Activated CD4-positive, alpha-beta T cell treated with anti-CD3 and anti-CD28 coated beads, Interleukin-2, amount 50 U/mL, for 16 hours (primary cell): ENCODE results near the gene ITPR1.

Experiments used
- DNase-seq: peaks from one replicate; pipeline ENCODE4 v3.0.0-alpha.2; 2020

Gene ITPR1

GRCh38 chr3:4492208-4493013 lies 737 bp upstream of the ITPR1 start:
- peak; percentile 41 for DNase-seq

- DNase-seq, result peak; percentile 13
Observed at GRCh38 chr3:4493941-4494894, 1.1 kb downstream of the ITPR1 start.

- peak; percentile 18 for DNase-seq
Observed at GRCh38 chr3:4494895-4495264, 1.7 kb downstream of the ITPR1 start.

- no peak for DNase-seq
Observed at GRCh38 chr3:4495294-4496086, 2.3 kb downstream of the ITPR1 start.

- DNase-seq, result peak; percentile 23
Observed at GRCh38 chr3:4496087-4496452, 2.9 kb downstream of the ITPR1 start.

- DNase-seq, result no peak
Observed at GRCh38 chr3:4497005-4497692, 4.0 kb downstream of the ITPR1 start.

- DNase-seq, result no peak
Observed at GRCh38 chr3:4497843-4498324, 4.7 kb downstream of the ITPR1 start.

GRCh38 chr3:4498446-4498845 lies 5.3 kb downstream of the ITPR1 start:
- DNase-seq, result no peak

- no peak for DNase-seq
Observed at GRCh38 chr3:4501437-4501836, 8.3 kb downstream of the ITPR1 start.

GRCh38 chr3:4501927-4502326 lies 8.8 kb downstream of the ITPR1 start:
- no peak for DNase-seq

- DNase-seq, result no peak
Observed at GRCh38 chr3:4503050-4503449, 9.9 kb downstream of the ITPR1 start.

- peak; percentile 33 for DNase-seq
Observed at GRCh38 chr3:4504340-4505261, 11.5 kb downstream of the ITPR1 start.

GRCh38 chr3:4505688-4506558 lies 12.8 kb downstream of the ITPR1 start:
- DNase-seq, result no peak

- DNase-seq, result no peak
Observed at GRCh38 chr3:4506559-4507023, 13.4 kb downstream of the ITPR1 start.

GRCh38 chr3:4507024-4507596 lies 14.0 kb downstream of the ITPR1 start:
- peak; percentile 39 for DNase-seq

- DNase-seq, result peak; percentile 21
Observed at GRCh38 chr3:4508048-4508981, 15.2 kb downstream of the ITPR1 start.

- no peak for DNase-seq
Observed at GRCh38 chr3:4509043-4509442, 15.9 kb downstream of the ITPR1 start.

- no peak for DNase-seq
Observed at GRCh38 chr3:4509983-4510755, 17.0 kb downstream of the ITPR1 start.
